ENCODE measurements around the gene PRTFDC1. TPM values are rescaled to one million over a fixed set of nuclear protein-coding genes. Genes with fewer than 3 reads are reported as not detected.

Gene PRTFDC1
- total RNA-seq, 2 experiments from 2014 or later = 2.2 to 2.7 TPM

- ATAC-seq = no peak
- ChIA-PET POLR2A (no interaction called here), CTCF (interaction anchor here (0.9 to 1.7 kb wide), 4 partner anchors 9 to 130 kb away, joined by 3 to 5 read pairs (median 4); no protein-coding TSS in a partner anchor)
- peaks cover 4% of the 10 kb centered on the region for H3K9me3 Mint-ChIP-seq
- H3K4me3 Mint-ChIP-seq = no peak overlapping the region
- no peak for DNase-seq
- H3K4me1 Mint-ChIP-seq (ENCODE audit: low read depth) = peaks cover 5% of the 10 kb centered on the region
- H3K27me3 Mint-ChIP-seq = no peaks in the 10 kb centered on the region
- H3K36me3 Mint-ChIP-seq (ENCODE audit: low read depth) = no peaks in the 10 kb centered on the region
- no peak overlapping the region for H3K27ac Mint-ChIP-seq
- no peak for TF ChIP-seq CTCF (IDR thresholded peaks at IDR 0.05)
- intact Hi-C loops (cut with micrococcal nuclease) = no loop called here
These were observed 93.8 kb downstream of the PRTFDC1 start for GRCh38 chr10:24858288-24859270.

- TF ChIP-seq CTCF (IDR thresholded peaks at IDR 0.05) = no peak
- DNase-seq = no peak
- H3K27me3 Mint-ChIP-seq = no peaks in the 10 kb centered on the region
- H3K27ac Mint-ChIP-seq = no peak overlapping the region
- no peaks in the 10 kb centered on the region for H3K36me3 Mint-ChIP-seq (ENCODE audit: low read depth)
- H3K4me3 Mint-ChIP-seq = no peak overlapping the region
- POLR2A ChIA-PET = no interaction called here
- CTCF ChIA-PET = interaction anchor here (0.9 to 1.7 kb wide), 3 partner anchors 12 to 129 kb away, joined by 3 to 4 read pairs (median 3); no protein-coding TSS in a partner anchor
- H3K4me1 Mint-ChIP-seq (ENCODE audit: low read depth) = no peaks in the 10 kb centered on the region
- ATAC-seq = no peak
- H3K9me3 Mint-ChIP-seq = no peaks in the 10 kb centered on the region
- intact Hi-C loops (cut with micrococcal nuclease) = no loop called here
These were observed 95.2 kb downstream of the PRTFDC1 start for GRCh38 chr10:24857031-24857725.

- no peaks in the 10 kb centered on the region for H3K27me3 Mint-ChIP-seq
- no peaks in the 10 kb centered on the region for H3K36me3 Mint-ChIP-seq (ENCODE audit: low read depth)
- intact Hi-C loops (cut with micrococcal nuclease) = no loop called here
- H3K27ac Mint-ChIP-seq = no peak overlapping the region
- DNase-seq = no peak
- ChIA-PET CTCF (no interaction called here), POLR2A (no interaction called here)
- no peak overlapping the region for H3K4me3 Mint-ChIP-seq
- H3K4me1 Mint-ChIP-seq (ENCODE audit: low read depth) = peaks cover 2% of the 10 kb centered on the region
- no peak for TF ChIP-seq CTCF (IDR thresholded peaks at IDR 0.05)
- ATAC-seq = no peak
- H3K9me3 Mint-ChIP-seq = no peaks in the 10 kb centered on the region
These were observed 98.2 kb downstream of the PRTFDC1 start for GRCh38 chr10:24854256-24854655.

- H3K36me3 Mint-ChIP-seq (ENCODE audit: low read depth) = no peaks in the 10 kb centered on the region
- ChIA-PET CTCF (no interaction called here), POLR2A (no interaction called here)
- intact Hi-C loops (cut with micrococcal nuclease) = no loop called here
- no peak for TF ChIP-seq CTCF (IDR thresholded peaks at IDR 0.05)
- no peaks in the 10 kb centered on the region for H3K9me3 Mint-ChIP-seq
- no peak for DNase-seq
- ATAC-seq = no peak
- H3K4me1 Mint-ChIP-seq (ENCODE audit: low read depth) = peaks cover 2% of the 10 kb centered on the region
- no peak overlapping the region for H3K27ac Mint-ChIP-seq
- H3K4me3 Mint-ChIP-seq = no peak overlapping the region
- H3K27me3 Mint-ChIP-seq = no peaks in the 10 kb centered on the region
These were observed 98.7 kb downstream of the PRTFDC1 start for GRCh38 chr10:24853661-24854060.

GRCh38 chr10:24851629-24852028 lies 100.8 kb downstream of the PRTFDC1 start:
- TF ChIP-seq CTCF (IDR thresholded peaks at IDR 0.05) = no peak
- ChIA-PET CTCF (no interaction called here), POLR2A (no interaction called here)
- DNase-seq (no peak), ATAC-seq (no peak)
- no peak overlapping the region for H3K27ac Mint-ChIP-seq
- no peaks in the 10 kb centered on the region for H3K27me3 Mint-ChIP-seq
- no peak overlapping the region for H3K4me3 Mint-ChIP-seq
- peaks cover 2% of the 10 kb centered on the region for H3K4me1 Mint-ChIP-seq (ENCODE audit: low read depth)
- intact Hi-C loops (cut with micrococcal nuclease) = no loop called here
- H3K9me3 Mint-ChIP-seq = no peaks in the 10 kb centered on the region
- H3K36me3 Mint-ChIP-seq (ENCODE audit: low read depth) = no peaks in the 10 kb centered on the region

Data from activated CD8-positive, alpha-beta T cell treated with anti-CD3 and anti-CD28 coated beads for 36 hours (primary cell).